ENCODE data around the gene TSHZ2. TPM values are rescaled to one million over a fixed set of nuclear protein-coding genes. Genes with fewer than 3 reads are reported as not detected.
A peak's percentile ranks its signal among the peaks of the same experiment; 100 is the strongest.

TSHZ2 gene
- total RNA-seq, 1 experiment from 2014 or later = 0.07 TPM

- no peak overlapping the region for H3K4me3 ChIP-seq (replicated peaks in 1 of 2; ENCODE audit: low read depth in 1 of 2, low read length in 2 of 2)
- no TSS peak for BruUV-seq (replicated peaks)
- no peaks in the 10 kb centered on the region for H3K9me2 ChIP-seq (ENCODE audit: insufficient read depth)
- H3K9ac ChIP-seq (ENCODE audit: low read length) = no peak overlapping the region
- RAD21 ChIA-PET (ENCODE audit: low non-redundant PET in 1 of 2, low total read pairs in 2 of 2, uncharacterized antibody in 2 of 2, unreplicated experiment in 2 of 2) = no interaction called here
- ATAC-seq = no peak
- H3K27ac ChIP-seq (ENCODE audit: low read depth, low read length) = no peak overlapping the region
- CTCF ChIA-PET = no interaction called here
- DNase-seq (ENCODE audit: low read depth, low spot score) = no peak
- peaks cover 74% of the 10 kb centered on the region for H3K27me3 ChIP-seq (ENCODE audit: insufficient read depth, low read length)
- no peak overlapping the region for H3K4me2 ChIP-seq (ENCODE audit: low read length)
- TF ChIP-seq SIN3A (IDR thresholded peaks at IDR 0.05; ENCODE audit: low read depth) (no peak), CTCF (IDR thresholded peaks at IDR 0.05 in 2 of 3, conservative IDR thresholded peaks at IDR 0.05 in 1 of 3; ENCODE audit: borderline replicate concordance in 1 of 3, insufficient read depth in 1 of 3, low read depth in 2 of 3, low read length in 2 of 3) (peak in 1 of 3 experiments; percentile 5; a peak in 1 of 6 replicates), REST (IDR thresholded peaks at IDR 0.05; ENCODE audit: low read depth) (no peak), RAD21 (IDR thresholded peaks at IDR 0.05; ENCODE audit: low read depth) (peak; percentile 15; the same call in 1 of the 2 replicates), ZNF274 (IDR thresholded peaks at IDR 0.05; ENCODE audit: low read depth, low read length) (no peak), SRF (IDR thresholded peaks at IDR 0.05; ENCODE audit: low read depth) (no peak), MAX (IDR thresholded peaks at IDR 0.05) (no peak)
- no peak overlapping the region for H2AFZ ChIP-seq (ENCODE audit: low read depth, low read length, poor library complexity, severe bottlenecking)
- no peaks in the 10 kb centered on the region for H3K9me3 ChIP-seq (ENCODE audit: control insufficient read depth in 1 of 2, insufficient read depth in 1 of 2, low read depth in 1 of 2, low read length in 2 of 2)
- no peaks in the 10 kb centered on the region for H3K4me1 ChIP-seq (ENCODE audit: control insufficient read depth in 1 of 2, insufficient read depth in 2 of 2, low read length in 2 of 2)
- no peaks in the 10 kb centered on the region for H3K79me2 ChIP-seq (ENCODE audit: insufficient read depth, low read length)
- POLR2A ChIA-PET = no interaction called here
- no peaks in the 10 kb centered on the region for H4K20me1 ChIP-seq (ENCODE audit: insufficient read depth)
- no peaks in the 10 kb centered on the region for H3K36me3 ChIP-seq (ENCODE audit: control insufficient read depth in 1 of 2, insufficient read depth in 2 of 2, low read length in 2 of 2)
- intact Hi-C loops (cut with micrococcal nuclease) = no loop called here
Observed at GRCh38 chr20:53195876-53196610, 223.9 kb downstream of the TSHZ2 start.

Data from HCT116 (cell line).